ENCODE measurements around the gene ZNF430. TPM values are rescaled to one million over a fixed set of nuclear protein-coding genes. Genes with fewer than 3 reads are reported as not detected.

ZNF430 gene
- total RNA-seq, result 4.5 and 4.9 TPM in 2 replicates

GRCh38 chr19:21020298-21021227, at the start of gene ZNF430:
Gene ZNF430, plus strand, starts transcription at chr19:21020657. Its CDS starts 144 bp downstream, at chr19:21020801.

GRCh38 chr19:21082011-21082975, 61.8 kb downstream of the ZNF430 start, which contains the start of gene ZNF714:
Gene ZNF714, plus strand, starts transcription at chr19:21082203. Its CDS starts 16,066 bp downstream, at chr19:21098269.

Other genes with a start within 250 kb of the ZNF430 start
- 1.2 and 2.0 TPM in 2 replicates for gene ZNF66, start 244.4 kb upstream of the ZNF430 start, total RNA-seq
- 6.9 and 7.1 TPM in 2 replicates for gene ZNF85, start 97.4 kb upstream of the ZNF430 start, total RNA-seq
- gene ZNF714, start 61.5 kb downstream of the ZNF430 start, total RNA-seq, result 4.1 and 4.9 TPM in 2 replicates
- gene ZNF431, start 121.4 kb downstream of the ZNF430 start, total RNA-seq, result 2.8 and 4.9 TPM in 2 replicates

Measured in aortic smooth muscle cell (primary cell).